Tibial nerve (tissue), 4 donors: Measurements from ENCODE around the gene ALDH3A2.

Experiments
- CTCF ChIP-seq, 5 experiments: fragments of 200-600 bp in 3 of 5; fragments of 450-650 bp in 2 of 5; sonication (generic) in 3 of 5; IDR thresholded peaks; one replicate each; pipeline ENCODE4 v1.5.1; 2016 to 2019; ENCODE audit warnings: antibody characterized with exemption in 5 of 5, mild to moderate bottlenecking in 3 of 5, moderate library complexity in 2 of 5
- EP300 ChIP-seq, 2 donors: sonication (generic); formaldehyde crosslinking; IDR thresholded peaks; one replicate each; pipeline ENCODE4 v1.6.1; 2017; ENCODE audit warnings: antibody characterized with exemption in 2 of 2, mild to moderate bottlenecking in 1 of 2
- POLR2A ChIP-seq, 2 donors: fragments of 450-650 bp; IDR thresholded peaks; one replicate each; pipeline ENCODE4 v1.6.1; 2017; ENCODE audit warnings: antibody characterized with exemption in 2 of 2, mild to moderate bottlenecking in 2 of 2, moderate library complexity in 2 of 2

GRCh38 chr17:19670908-19671307 is 22.4 kb downstream of the ALDH3A2 start:
- TF ChIP-seq POLR2A (IDR thresholded peaks at IDR 0.05) (no peak), CTCF (IDR thresholded peaks at IDR 0.05) (no peak), EP300 (IDR thresholded peaks at IDR 0.05) (no peak)
